Vagina (tissue), 2 donors: ENCODE measurements around the gene ERMN. TPM values are rescaled to one million over a fixed set of nuclear protein-coding genes. Genes with fewer than 3 reads are reported as not detected.
A peak's percentile ranks its signal among the peaks of the same experiment; 100 is the strongest.

Experiments used
- DNase-seq, 2 donors: peaks; one replicate each; pipeline ENCODE4 v3.0.0-alpha.2; 2017; ENCODE audit errors: extremely low spot score in 2 of 2
- H3K27ac ChIP-seq: fragments of 200-600 bp; sonication (generic); one replicate; pipeline ENCODE4 v1.5.1; 2019
- H3K27me3 ChIP-seq: fragments of 200-600 bp; sonication (generic); one replicate; pipeline ENCODE4 v1.5.1; 2019
- H3K36me3 ChIP-seq, 2 donors: fragments of 200-600 bp; sonication (generic); one replicate each; pipeline ENCODE4 v1.5.1; 2017 to 2019
- H3K4me1 ChIP-seq: fragments of 200-600 bp; sonication (generic); one replicate; pipeline ENCODE4 v1.5.1; 2019
- H3K4me3 ChIP-seq, 2 donors: fragments of 200-600 bp; sonication (generic); 1 replicate in 1 of 2; 2 replicates in 1 of 2; pipeline ENCODE4 v1.5.1; 2016 to 2019
- H3K9me3 ChIP-seq: fragments of 200-600 bp; sonication (generic); one replicate; pipeline ENCODE4 v1.5.1; 2019
- POLR2A ChIP-seq, 2 donors: fragments of 450-650 bp; IDR thresholded peaks; one replicate each; pipeline ENCODE4 v1.6.1; 2017; ENCODE audit warnings: antibody characterized with exemption in 2 of 2, mild to moderate bottlenecking in 2 of 2, moderate library complexity in 2 of 2
- POLR2AphosphoS5 ChIP-seq, 2 donors: sonication (generic); formaldehyde crosslinking; IDR thresholded peaks; one replicate each; pipeline ENCODE4 v1.9.0; 2017; ENCODE audit warnings: antibody characterized with exemption in 2 of 2, mild to moderate bottlenecking in 2 of 2, low read depth in 1 of 2; ENCODE audit not compliant: insufficient read depth in 1 of 2
- intact Hi-C: fragments of 100-400 bp; cut with DNase I; formaldehyde crosslinking; loops from one replicate; pipeline ENCODE4 v1.15.1; 2023
- total RNA-seq: library from RNA; depleted of rRNA; stranded (reverse); fragments of >200 nt; gene quantifications from one replicate; pipeline ENCODE4 v1.2.3, GENCODE V29; 2016
- TF ChIP-seq, protein P1 (sequence below), 3 experiments: fragments of 450-650 bp in 2 of 3; fragments of 200-600 bp in 1 of 3; sonication (generic) in 1 of 3; IDR thresholded peaks; one replicate each; pipeline ENCODE4 v1.5.1; 2017 to 2019; ENCODE audit warnings: antibody characterized with exemption in 3 of 3, mild to moderate bottlenecking in 2 of 3, moderate library complexity in 2 of 3

ERMN gene
- total RNA-seq, 1 donor from 2014 or later, result not detected

DNA sequence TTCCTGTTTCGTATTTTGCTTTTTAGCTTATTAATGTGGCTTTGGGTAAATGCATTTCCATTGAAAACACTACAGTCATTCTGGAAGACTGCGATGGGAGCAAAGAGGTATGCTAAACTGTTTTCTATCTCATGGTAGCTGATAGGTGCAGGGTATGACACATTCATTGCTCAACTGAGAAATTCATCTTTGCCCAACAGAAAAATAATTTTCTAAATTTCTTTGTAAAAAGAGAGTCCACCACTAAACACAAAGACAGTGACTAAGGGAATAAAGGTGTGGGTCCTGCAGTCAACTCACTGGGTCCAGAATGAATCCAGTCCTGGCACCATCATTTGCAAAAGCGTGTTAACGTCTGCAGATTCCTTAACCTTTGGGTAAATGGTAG lies 19.9 kb downstream of the ERMN start:
- intact Hi-C loops, result loop anchor here (10.0 kb wide), 1 partner anchor 709 kb away; no protein-coding TSS in a partner anchor
- TF ChIP-seq, protein P1, sequence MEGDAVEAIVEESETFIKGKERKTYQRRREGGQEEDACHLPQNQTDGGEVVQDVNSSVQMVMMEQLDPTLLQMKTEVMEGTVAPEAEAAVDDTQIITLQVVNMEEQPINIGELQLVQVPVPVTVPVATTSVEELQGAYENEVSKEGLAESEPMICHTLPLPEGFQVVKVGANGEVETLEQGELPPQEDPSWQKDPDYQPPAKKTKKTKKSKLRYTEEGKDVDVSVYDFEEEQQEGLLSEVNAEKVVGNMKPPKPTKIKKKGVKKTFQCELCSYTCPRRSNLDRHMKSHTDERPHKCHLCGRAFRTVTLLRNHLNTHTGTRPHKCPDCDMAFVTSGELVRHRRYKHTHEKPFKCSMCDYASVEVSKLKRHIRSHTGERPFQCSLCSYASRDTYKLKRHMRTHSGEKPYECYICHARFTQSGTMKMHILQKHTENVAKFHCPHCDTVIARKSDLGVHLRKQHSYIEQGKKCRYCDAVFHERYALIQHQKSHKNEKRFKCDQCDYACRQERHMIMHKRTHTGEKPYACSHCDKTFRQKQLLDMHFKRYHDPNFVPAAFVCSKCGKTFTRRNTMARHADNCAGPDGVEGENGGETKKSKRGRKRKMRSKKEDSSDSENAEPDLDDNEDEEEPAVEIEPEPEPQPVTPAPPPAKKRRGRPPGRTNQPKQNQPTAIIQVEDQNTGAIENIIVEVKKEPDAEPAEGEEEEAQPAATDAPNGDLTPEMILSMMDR (IDR thresholded peaks at IDR 0.05), result no peak
- TF ChIP-seq POLR2AphosphoS5 (IDR thresholded peaks at IDR 0.05; ENCODE audit: insufficient read depth in 1 of 2, low read depth in 1 of 2), result no peak
- TF ChIP-seq POLR2A (IDR thresholded peaks at IDR 0.05), result no peak
- H3K4me3 ChIP-seq, result no peak overlapping the region
- no peaks in the 10 kb centered on the region for H3K9me3 ChIP-seq
- DNase-seq, result no peak
- H3K36me3 ChIP-seq, result no peaks in the 10 kb centered on the region
- no peaks in the 10 kb centered on the region for H3K27me3 ChIP-seq
- H3K27ac ChIP-seq, result no peak overlapping the region
- H3K4me1 ChIP-seq, result no peaks in the 10 kb centered on the region

DNA sequence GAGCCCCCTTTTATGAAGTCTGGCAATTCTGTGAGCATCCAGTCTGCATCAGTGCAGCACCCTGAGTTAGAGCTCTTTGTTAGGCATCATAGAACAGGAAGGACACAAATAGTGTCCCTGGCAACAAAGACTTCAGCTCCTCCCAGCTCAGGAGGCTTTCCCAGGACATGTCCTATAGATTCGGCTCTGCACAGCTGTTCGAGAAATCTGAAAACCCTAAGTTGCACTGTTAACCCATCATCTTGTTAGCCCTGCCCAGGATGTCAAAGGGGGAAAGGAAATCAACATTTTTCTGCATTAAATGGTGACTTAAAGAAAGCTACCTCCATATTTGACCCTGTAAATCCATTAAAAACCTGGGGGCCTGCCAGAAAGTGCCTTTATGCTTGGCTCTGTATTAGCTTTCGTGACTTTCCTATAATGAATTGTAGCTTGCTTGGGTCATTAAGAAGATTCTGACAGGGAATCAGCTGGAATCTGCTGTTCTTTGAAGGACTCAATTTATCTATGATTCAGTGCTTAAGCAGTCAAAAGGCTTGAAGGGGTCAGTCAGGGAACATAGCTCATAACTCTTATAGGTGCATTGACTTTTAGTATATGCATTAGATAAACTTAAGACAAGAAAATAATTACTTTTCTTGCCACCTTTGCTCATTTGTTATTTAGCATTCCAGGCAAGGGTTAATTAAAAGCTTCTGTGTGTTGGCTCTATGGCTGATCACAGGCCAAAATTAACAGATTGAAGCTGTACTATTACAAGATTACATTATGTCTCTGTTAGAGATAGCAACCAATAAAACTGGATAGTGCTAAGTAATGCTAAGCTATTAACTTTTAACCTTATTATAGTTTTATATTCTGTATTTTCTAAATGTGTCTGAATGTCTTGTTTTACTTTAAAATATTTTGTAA lies 20.6 kb downstream of the ERMN start:
- Histone ChIP-seq H3K4me1 (no peaks in the 10 kb centered on the region), H3K27me3 (no peaks in the 10 kb centered on the region), H3K4me3 (no peak overlapping the region), H3K9me3 (no peaks in the 10 kb centered on the region), H3K27ac (no peak overlapping the region), H3K36me3 (no peaks in the 10 kb centered on the region)
- TF ChIP-seq POLR2AphosphoS5 (IDR thresholded peaks at IDR 0.05; ENCODE audit: insufficient read depth in 1 of 2, low read depth in 1 of 2) (no peak), POLR2A (IDR thresholded peaks at IDR 0.05) (no peak)
- TF ChIP-seq, protein P1 (IDR thresholded peaks at IDR 0.05), result no peak
- no peak for DNase-seq
- intact Hi-C loops, result loop anchor here (5.0 to 10.0 kb wide), 2 partner anchors 710 to 1742 kb away; no protein-coding TSS in a partner anchor

DNA sequence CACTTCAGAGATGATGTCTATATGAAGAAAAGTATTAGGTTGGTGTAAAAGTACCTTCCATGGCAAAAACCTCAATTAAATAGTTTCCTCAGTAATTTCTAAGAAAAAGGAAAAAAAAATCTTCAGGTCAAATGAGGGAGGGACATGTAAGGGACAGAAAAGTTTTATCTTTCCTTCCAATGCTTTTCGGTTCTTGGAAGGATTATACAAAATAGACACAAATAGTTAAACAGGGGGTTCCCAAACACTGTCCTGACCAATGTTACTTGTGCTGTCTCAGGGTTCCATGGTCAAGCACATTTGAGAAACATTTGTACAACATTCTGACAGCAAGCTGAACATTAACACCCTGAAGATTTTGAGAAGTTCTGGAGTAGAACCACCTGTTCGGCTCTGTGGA lies 22.0 kb downstream of the ERMN start:
- TF ChIP-seq POLR2AphosphoS5 (IDR thresholded peaks at IDR 0.05; ENCODE audit: insufficient read depth in 1 of 2, low read depth in 1 of 2) (no peak), POLR2A (IDR thresholded peaks at IDR 0.05) (no peak)
- TF ChIP-seq, protein P1 (IDR thresholded peaks at IDR 0.05), result no peak
- H3K27me3 ChIP-seq, result no peaks in the 10 kb centered on the region
- no peaks in the 10 kb centered on the region for H3K36me3 ChIP-seq
- no peak overlapping the region for H3K4me3 ChIP-seq
- no peak for DNase-seq
- intact Hi-C loops, result loop anchor here (5.0 to 10.0 kb wide), 2 partner anchors 711 to 1744 kb away; no protein-coding TSS in a partner anchor
- no peak overlapping the region for H3K27ac ChIP-seq
- no peaks in the 10 kb centered on the region for H3K4me1 ChIP-seq
- H3K9me3 ChIP-seq, result no peaks in the 10 kb centered on the region

DNA sequence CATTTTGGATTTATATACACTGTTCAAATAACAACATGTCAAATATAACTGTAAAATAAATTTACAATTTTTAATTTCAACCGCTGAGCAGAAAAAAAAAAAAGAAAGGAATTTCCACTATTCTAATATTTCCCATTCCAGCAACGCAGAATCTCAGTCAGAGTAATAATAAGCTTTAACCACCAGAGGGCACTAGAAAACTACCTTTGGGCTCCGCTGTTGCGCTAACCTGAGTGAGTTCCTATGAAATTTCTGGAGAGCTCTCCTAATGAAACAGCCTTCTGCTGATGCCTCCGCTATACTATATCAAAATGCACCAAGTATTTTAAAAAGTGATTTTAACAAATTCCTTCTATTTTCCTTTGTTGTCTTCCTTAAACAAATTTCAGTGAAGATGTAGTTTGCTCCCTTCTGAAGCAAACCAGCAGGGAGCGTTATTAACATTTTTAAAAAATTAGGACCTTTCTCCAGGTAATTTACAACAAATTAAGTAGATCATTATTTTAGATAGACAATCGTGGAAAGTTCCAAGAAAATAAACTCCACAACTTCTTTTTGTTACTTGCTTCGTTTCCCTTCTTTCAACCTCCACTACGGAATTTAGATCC lies 23.0 kb downstream of the ERMN start:
- Histone ChIP-seq H3K4me1 (no peaks in the 10 kb centered on the region), H3K36me3 (no peaks in the 10 kb centered on the region), H3K4me3 (no peak overlapping the region), H3K27me3 (no peaks in the 10 kb centered on the region), H3K27ac (no peak overlapping the region), H3K9me3 (no peaks in the 10 kb centered on the region)
- intact Hi-C loops, result loop anchor here (5.0 to 10.0 kb wide), 2 partner anchors 712 to 1745 kb away; no protein-coding TSS in a partner anchor
- no peak for DNase-seq
- TF ChIP-seq, protein P1 (IDR thresholded peaks at IDR 0.05), result peak; percentile 26 to 75 (median 56)
- no peak for TF ChIP-seq POLR2AphosphoS5 (IDR thresholded peaks at IDR 0.05; ENCODE audit: insufficient read depth in 1 of 2, low read depth in 1 of 2)
- no peak for TF ChIP-seq POLR2A (IDR thresholded peaks at IDR 0.05)
